A549 (cell line): ENCODE data around the gene PSMD6. TPM values are rescaled to one million over a fixed set of nuclear protein-coding genes. Genes with fewer than 3 reads are reported as not detected.

Experiments used
- ATAC-seq, 2 experiments: fragments of 200-7000 bp in 1 of 2; fragments of >200 bp in 1 of 2; cut with Nextera tagmentation in 1 of 2; cut with Tn5 transposase in 1 of 2; 3 replicates each; pipeline versions ENCODE4 v1.8.0 to v1.9.1; 2018 to 2020; ENCODE audit warnings: mild to moderate bottlenecking in 1 of 2, moderate library complexity in 1 of 2
- CTCF ChIA-PET: fragments of 300-600 bp; sonication (Branson Sonifier 250); formaldehyde crosslinking; extraction: SDS; loops from one replicate; lab custom pipeline; 2021; ENCODE audit warnings: antibody characterized with exemption, inconsistent platforms; lab: Yijun Ruan, JAX
- POLR2A ChIA-PET: fragments of 350-600 bp; formaldehyde crosslinking; extraction: SDS; loops from one replicate; lab custom pipeline; 2021; ENCODE audit warnings: antibody characterized with exemption, inconsistent platforms; lab: Yijun Ruan, JAX
- DNase-seq, 2 experiments: peaks; one replicate each; pipeline versions ENCODE4 v3.0.0 to v3.0.0-alpha.2; 2011 to 2016; ENCODE audit warnings: low read depth in 1 of 2, low spot score in 1 of 2
- FAIRE-seq: peaks from 2 replicates; lab custom pipeline; 2011; peaks lifted over from hg19 to GRCh38; lab: Jason Lieb, UNC
- H3K27ac ChIP-seq, 2 experiments: fragments of >200 bp; sonication (Bioruptor Twin); formaldehyde crosslinking; 3 replicates each; pipeline ENCODE4 v1.5.1; 2016 to 2017
- H3K4me1 ChIP-seq: fragments of >200 bp; sonication (Bioruptor Twin); formaldehyde crosslinking; 3 replicates; pipeline ENCODE4 v1.6.1; 2016
- H3K4me2 ChIP-seq: fragments of >200 bp; sonication (Bioruptor Twin); formaldehyde crosslinking; 3 replicates; pipeline ENCODE4 v1.6.1; 2016
- H3K4me3 ChIP-seq: fragments of >200 bp; sonication (Bioruptor Twin); formaldehyde crosslinking; 3 replicates; pipeline ENCODE4 v1.5.1; 2016
- H3K9me3 ChIP-seq: fragments of >200 bp; sonication (Bioruptor Twin); formaldehyde crosslinking; 3 replicates; pipeline ENCODE4 v1.6.1; 2016
- BHLHE40 ChIP-seq: IDR thresholded peaks from 2 replicates; pipeline ENCODE4 v1.6.1; 2012; ENCODE audit warnings: low read depth, low read length, inconsistent platforms
- CEBPB ChIP-seq, 2 experiments: fragments of >200 bp in 1 of 2; sonication (Bioruptor Twin) in 1 of 2; formaldehyde crosslinking in 1 of 2; IDR thresholded peaks; 2 replicates each; pipeline ENCODE4 v1.6.1; 2012 to 2016
- CHD2 ChIP-seq: fragments of 150-350 bp; IDR thresholded peaks from 2 replicates; pipeline ENCODE4 v1.6.1; 2014; ENCODE audit warnings: low read length; ENCODE audit not compliant: partially characterized antibody
- EHF ChIP-seq: fragments of 250-450 bp; sonication (Bioruptor Pico); IDR thresholded peaks from 2 replicates; pipeline ENCODE4 v1.5.0; 2020; ENCODE audit warnings: mild to moderate bottlenecking
- ESRRA ChIP-seq: fragments of 150-350 bp; IDR thresholded peaks from 2 replicates; pipeline ENCODE4 v1.6.1; 2014; ENCODE audit warnings: mild to moderate bottlenecking, low read length, borderline replicate concordance
- FOSL2 ChIP-seq, 2 experiments: fragments of 450-650 bp in 1 of 2; fragments of >200 bp in 1 of 2; sonication (Bioruptor Twin) in 1 of 2; formaldehyde crosslinking; IDR thresholded peaks; 2 replicates each; pipeline versions ENCODE4 v1.5.0 to v1.6.1; 2016 to 2020; ENCODE audit warnings: mild to moderate bottlenecking in 1 of 2, moderate library complexity in 1 of 2
- HDAC2 ChIP-seq: fragments of 200-600 bp; sonication (generic); IDR thresholded peaks from 2 replicates; pipeline ENCODE4 v1.6.1; 2016
- HOXB13 ChIP-seq: fragments of 250-450 bp; sonication (Bioruptor Pico); IDR thresholded peaks from 2 replicates; pipeline ENCODE4 v1.5.0; 2020; ENCODE audit warnings: low read depth, mild to moderate bottlenecking, moderate library complexity
- HOXB5 ChIP-seq: fragments of 250-450 bp; sonication (Bioruptor Pico); IDR thresholded peaks from 2 replicates; pipeline ENCODE4 v1.5.0; 2020; ENCODE audit warnings: mild to moderate bottlenecking, moderate library complexity
- JUN ChIP-seq, 2 experiments: fragments of >200 bp; sonication (Bioruptor Twin); formaldehyde crosslinking; IDR thresholded peaks; 2 replicates in 1 of 2; 3 replicates in 1 of 2; pipeline ENCODE4 v1.6.1; 2016 to 2017
- JUNB ChIP-seq: fragments of >200 bp; sonication (Bioruptor Twin); formaldehyde crosslinking; IDR thresholded peaks from 2 replicates; pipeline ENCODE4 v1.6.1; 2016
- KDM1A ChIP-seq: fragments of 200-600 bp; sonication (generic); IDR thresholded peaks from 2 replicates; pipeline ENCODE4 v1.6.1; 2016; ENCODE audit warnings: low read depth, mild to moderate bottlenecking
- KDM5A ChIP-seq: fragments of 200-600 bp; sonication (generic); IDR thresholded peaks from 2 replicates; pipeline ENCODE4 v1.6.1; 2016; ENCODE audit warnings: antibody characterized with exemption, mild to moderate bottlenecking
- MAFK ChIP-seq: fragments of 450-650 bp; IDR thresholded peaks from 2 replicates; pipeline ENCODE4 v1.6.1; 2014; ENCODE audit not compliant: partially characterized antibody
- NPAS2 ChIP-seq: fragments of 250-450 bp; sonication (Bioruptor Pico); IDR thresholded peaks from 2 replicates; pipeline ENCODE4 v1.8.0; 2022; ENCODE audit warnings: mild to moderate bottlenecking, moderate library complexity, borderline replicate concordance
- NR3C1 ChIP-seq: fragments of >200 bp; sonication (Bioruptor Twin); formaldehyde crosslinking; IDR thresholded peaks from 3 replicates; pipeline ENCODE4 v1.6.1; 2017
- POLR2AphosphoS2 ChIP-seq: conservative IDR thresholded peaks from 2 replicates; pipeline ENCODE4 v1.6.1; 2012; ENCODE audit warnings: low read length, improper control_type of control experiment, inconsistent platforms
- RAD21 ChIP-seq, 2 experiments: fragments of >200 bp in 1 of 2; sonication (Bioruptor Twin) in 1 of 2; formaldehyde crosslinking in 1 of 2; IDR thresholded peaks in 1 of 2; conservative IDR thresholded peaks in 1 of 2; 2 replicates in 1 of 2; 3 replicates in 1 of 2; pipeline ENCODE4 v1.6.1; 2012 to 2018; ENCODE audit warnings: inconsistent platforms in 1 of 2
- RCOR1 ChIP-seq: fragments of 150-350 bp; IDR thresholded peaks from 2 replicates; pipeline ENCODE4 v1.6.1; 2014; ENCODE audit warnings: antibody characterized with exemption, low read length, low read depth
- RNF2 ChIP-seq: fragments of 200-600 bp; sonication (generic); IDR thresholded peaks from 2 replicates; pipeline ENCODE4 v1.6.1; 2016; ENCODE audit warnings: low read depth, mild to moderate bottlenecking, antibody characterized with exemption, moderate library complexity, borderline replicate concordance
- SMC3 ChIP-seq: fragments of >200 bp; sonication (Bioruptor Twin); formaldehyde crosslinking; IDR thresholded peaks from 3 replicates; pipeline ENCODE4 v1.6.1; 2018; ENCODE audit warnings: inconsistent platforms
- SREBF2 ChIP-seq: fragments of 450-650 bp; IDR thresholded peaks from 2 replicates; pipeline ENCODE4 v1.6.1; 2014; ENCODE audit warnings: mild to moderate bottlenecking, moderate library complexity
- TFCP2L1 ChIP-seq: fragments of 250-450 bp; sonication (Bioruptor Pico); IDR thresholded peaks from 2 replicates; pipeline ENCODE4 v1.5.0; 2021; ENCODE audit warnings: mild to moderate bottlenecking
- TP53 ChIP-seq: fragments of 250-450 bp; sonication (Bioruptor Pico); IDR thresholded peaks from 2 replicates; pipeline ENCODE4 v1.5.0; 2021; ENCODE audit warnings: mild to moderate bottlenecking, moderate library complexity
- ZFP36 ChIP-seq: fragments of 450-650 bp; IDR thresholded peaks from 2 replicates; pipeline ENCODE4 v1.6.1; 2014; ENCODE audit warnings: borderline replicate concordance; ENCODE audit not compliant: partially characterized antibody
- ZNF302 ChIP-seq: fragments of 250-450 bp; sonication (Bioruptor Pico); IDR thresholded peaks from 2 replicates; pipeline ENCODE4 v1.9.0; 2021; ENCODE audit warnings: inconsistent platforms, mild to moderate bottlenecking, moderate library complexity
- ZSCAN20 ChIP-seq: fragments of 250-450 bp; sonication (Bioruptor Pico); IDR thresholded peaks from 2 replicates; pipeline ENCODE4 v1.8.0; 2022; ENCODE audit warnings: mild to moderate bottlenecking, moderate library complexity
- WGBS: methylation state at CpG from one replicate; pipeline ENCODE4 v1.1.6; 2017; ENCODE audit errors: missing lambda C conversion rate; 5-methylcytosine and 5-hydroxymethylcytosine counted together
- polyA minus RNA-seq: library from RNA; depleted of rRNA, polyadenylated mRNA; stranded (reverse); fragments of >200 nt; gene quantifications from 2 replicates; pipeline ENCODE4 v1.2.3, GENCODE V29; 2011; rRNA and poly(A)+ RNA removed
- polyA plus RNA-seq, 4 experiments: library from polyadenylated mRNA; depleted of rRNA in 3 of 4; stranded (reverse); fragments of >200 nt; fragmentation: RNase III in 1 of 4; extraction: RNeasy Plus Mini Kit Qiagen cat#74134 plus additional on column Dnase treatment in 1 of 4; gene quantifications; 2 replicates in 3 of 4; 3 replicates in 1 of 4; pipeline ENCODE4 v1.2.3, GENCODE V29; 2011 to 2017
- TF ChIP-seq, protein P1 (sequence below): IDR thresholded peaks from 2 replicates; pipeline ENCODE4 v1.6.1; 2012
- TF ChIP-seq, protein P2 (sequence below): fragments of 200-600 bp; sonication (generic); IDR thresholded peaks from 2 replicates; pipeline ENCODE4 v1.6.1; 2016; ENCODE audit warnings: antibody characterized with exemption, mild to moderate bottlenecking, moderate library complexity
- TF ChIP-seq, protein P3 (sequence below): IDR thresholded peaks from 2 replicates; pipeline ENCODE4 v1.6.1; 2012
- TF ChIP-seq, protein P4 (sequence below): fragments of 450-650 bp; IDR thresholded peaks from 2 replicates; pipeline ENCODE4 v1.6.1; 2014; ENCODE audit warnings: antibody characterized with exemption
- TF ChIP-seq, protein P5 (sequence below): fragments of >200 bp; sonication (Bioruptor Twin); formaldehyde crosslinking; IDR thresholded peaks from 2 replicates; pipeline ENCODE4 v1.6.1; 2016
- TF ChIP-seq, protein P6 (sequence below): fragments of 250-450 bp; sonication (Bioruptor Pico); IDR thresholded peaks from 2 replicates; pipeline ENCODE4 v1.5.0; 2021; ENCODE audit warnings: mild to moderate bottlenecking, moderate library complexity, borderline replicate concordance

The PSMD6 gene
- polyA plus RNA-seq (2011; rRNA removed) (53.8 and 76.8 TPM in 2 replicates), polyA plus RNA-seq (2017; fragmentation: RNase III; extraction: RNeasy Plus Mini Kit Qiagen cat#74134 plus additional on column Dnase treatment) (117 to 121 TPM (median 120 TPM) in 3 replicates), polyA minus RNA-seq (20.3 and 20.7 TPM in 2 replicates)
- 70.4 and 74.2 TPM in 2 replicates for polyA plus RNA-seq (2012; cell fraction: cytosol; rRNA removed)
- polyA plus RNA-seq (2012; cell fraction: nucleus; rRNA removed), result 43.2 and 51.1 TPM in 2 replicates

DNA sequence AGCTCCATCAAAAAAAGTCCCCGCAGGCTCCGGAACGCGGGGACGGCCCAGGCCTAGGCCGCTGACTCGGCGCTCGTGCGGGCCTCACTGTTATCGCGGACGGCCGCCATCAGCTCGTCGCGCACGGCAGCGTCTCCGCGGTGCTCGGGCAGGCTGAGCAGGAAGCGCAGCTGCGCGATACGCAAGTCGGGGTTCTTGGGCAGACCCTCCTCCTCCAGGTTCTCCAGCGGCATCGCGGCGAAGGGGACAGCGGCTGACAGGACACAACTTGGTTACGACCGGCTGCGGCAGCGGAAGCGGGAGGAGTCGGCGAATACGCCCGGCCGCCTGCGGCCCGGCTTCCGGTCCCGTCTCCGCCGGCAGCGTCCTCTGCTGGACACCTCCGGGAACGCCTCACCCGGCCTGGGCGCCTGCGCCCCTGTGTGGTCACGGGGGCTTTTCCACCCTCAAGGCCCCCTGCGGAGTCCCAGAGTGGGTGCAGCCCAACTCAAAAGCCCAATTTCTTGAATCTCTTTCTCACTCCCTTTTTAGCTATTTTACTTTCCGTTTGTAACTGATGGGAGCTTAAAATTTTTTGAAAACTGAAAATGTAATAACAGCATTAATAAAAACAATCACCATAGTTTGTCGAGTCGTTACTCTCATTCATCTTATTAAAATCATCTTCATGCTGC lies at the start of gene PSMD6:
PSMD6 (minus strand) TSS at position 308 of the 674 bp plus-strand sequence; CDS start at position 233, 75 bp downstream.
- POLR2A ChIA-PET, result interaction anchor here (0.6 kb wide), 1 partner anchor 429 kb away, joined by 3 read pairs; no protein-coding TSS in a partner anchor
- no peaks in the 10 kb centered on the region for H3K9me3 ChIP-seq
- peaks cover 10% of the 10 kb centered on the region; the same call in 2 of the 3 replicates for H3K4me1 ChIP-seq
- peak; percentile 96 to 97 for ATAC-seq
- peak within 1 kb of the TSS; percentile 92 for H3K4me3 ChIP-seq
- CTCF ChIA-PET, result interaction anchor here (0.6 to 3.3 kb wide), 29 partner anchors 8 to 461 kb away, joined by 3 to 15 read pairs (median 3); no protein-coding TSS in a partner anchor
- no peak for FAIRE-seq
- peak within 1 kb of the TSS; percentile 84 to 96 for H3K27ac ChIP-seq
- DNase-seq, result peak; percentile 54 to 85
- peak within 1 kb of the TSS; percentile 88 for H3K4me2 ChIP-seq
- WGBS, result 24% methylated on average over 6 of the region's 59 CpGs
- TF ChIP-seq, protein P1, sequence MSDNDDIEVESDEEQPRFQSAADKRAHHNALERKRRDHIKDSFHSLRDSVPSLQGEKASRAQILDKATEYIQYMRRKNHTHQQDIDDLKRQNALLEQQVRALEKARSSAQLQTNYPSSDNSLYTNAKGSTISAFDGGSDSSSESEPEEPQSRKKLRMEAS, result peak; percentile 60
- no peak for TF ChIP-seq SREBF2
- TF ChIP-seq, protein P2, sequence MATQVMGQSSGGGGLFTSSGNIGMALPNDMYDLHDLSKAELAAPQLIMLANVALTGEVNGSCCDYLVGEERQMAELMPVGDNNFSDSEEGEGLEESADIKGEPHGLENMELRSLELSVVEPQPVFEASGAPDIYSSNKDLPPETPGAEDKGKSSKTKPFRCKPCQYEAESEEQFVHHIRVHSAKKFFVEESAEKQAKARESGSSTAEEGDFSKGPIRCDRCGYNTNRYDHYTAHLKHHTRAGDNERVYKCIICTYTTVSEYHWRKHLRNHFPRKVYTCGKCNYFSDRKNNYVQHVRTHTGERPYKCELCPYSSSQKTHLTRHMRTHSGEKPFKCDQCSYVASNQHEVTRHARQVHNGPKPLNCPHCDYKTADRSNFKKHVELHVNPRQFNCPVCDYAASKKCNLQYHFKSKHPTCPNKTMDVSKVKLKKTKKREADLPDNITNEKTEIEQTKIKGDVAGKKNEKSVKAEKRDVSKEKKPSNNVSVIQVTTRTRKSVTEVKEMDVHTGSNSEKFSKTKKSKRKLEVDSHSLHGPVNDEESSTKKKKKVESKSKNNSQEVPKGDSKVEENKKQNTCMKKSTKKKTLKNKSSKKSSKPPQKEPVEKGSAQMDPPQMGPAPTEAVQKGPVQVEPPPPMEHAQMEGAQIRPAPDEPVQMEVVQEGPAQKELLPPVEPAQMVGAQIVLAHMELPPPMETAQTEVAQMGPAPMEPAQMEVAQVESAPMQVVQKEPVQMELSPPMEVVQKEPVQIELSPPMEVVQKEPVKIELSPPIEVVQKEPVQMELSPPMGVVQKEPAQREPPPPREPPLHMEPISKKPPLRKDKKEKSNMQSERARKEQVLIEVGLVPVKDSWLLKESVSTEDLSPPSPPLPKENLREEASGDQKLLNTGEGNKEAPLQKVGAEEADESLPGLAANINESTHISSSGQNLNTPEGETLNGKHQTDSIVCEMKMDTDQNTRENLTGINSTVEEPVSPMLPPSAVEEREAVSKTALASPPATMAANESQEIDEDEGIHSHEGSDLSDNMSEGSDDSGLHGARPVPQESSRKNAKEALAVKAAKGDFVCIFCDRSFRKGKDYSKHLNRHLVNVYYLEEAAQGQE, result 0 out of 2 replicates have a peak, but pooled peaks have one; percentile 26
- no peak for TF ChIP-seq ZFP36
- TF ChIP-seq CHD2, result no peak
- TF ChIP-seq, protein P3, sequence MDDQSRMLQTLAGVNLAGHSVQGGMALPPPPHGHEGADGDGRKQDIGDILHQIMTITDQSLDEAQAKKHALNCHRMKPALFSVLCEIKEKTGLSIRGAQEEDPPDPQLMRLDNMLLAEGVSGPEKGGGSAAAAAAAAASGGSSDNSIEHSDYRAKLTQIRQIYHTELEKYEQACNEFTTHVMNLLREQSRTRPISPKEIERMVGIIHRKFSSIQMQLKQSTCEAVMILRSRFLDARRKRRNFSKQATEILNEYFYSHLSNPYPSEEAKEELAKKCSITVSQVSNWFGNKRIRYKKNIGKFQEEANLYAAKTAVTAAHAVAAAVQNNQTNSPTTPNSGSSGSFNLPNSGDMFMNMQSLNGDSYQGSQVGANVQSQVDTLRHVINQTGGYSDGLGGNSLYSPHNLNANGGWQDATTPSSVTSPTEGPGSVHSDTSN, result no peak
- peak; percentile 36 to 62 for TF ChIP-seq RAD21 (conservative IDR thresholded peaks at IDR 0.05 in 1 of 2, IDR thresholded peaks at IDR 0.05 in 1 of 2)
- TF ChIP-seq ZSCAN20 (CRISPR knock-in tag), result no peak
- TF ChIP-seq SMC3, result peak; percentile 78
- TF ChIP-seq, protein P4, sequence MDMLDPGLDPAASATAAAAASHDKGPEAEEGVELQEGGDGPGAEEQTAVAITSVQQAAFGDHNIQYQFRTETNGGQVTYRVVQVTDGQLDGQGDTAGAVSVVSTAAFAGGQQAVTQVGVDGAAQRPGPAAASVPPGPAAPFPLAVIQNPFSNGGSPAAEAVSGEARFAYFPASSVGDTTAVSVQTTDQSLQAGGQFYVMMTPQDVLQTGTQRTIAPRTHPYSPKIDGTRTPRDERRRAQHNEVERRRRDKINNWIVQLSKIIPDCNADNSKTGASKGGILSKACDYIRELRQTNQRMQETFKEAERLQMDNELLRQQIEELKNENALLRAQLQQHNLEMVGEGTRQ, result peak; percentile 41; the same call in 1 of the 2 replicates
- peak; percentile 73 for TF ChIP-seq KDM5A
- no peak for TF ChIP-seq HOXB13 (CRISPR knock-in tag)
- TF ChIP-seq ESRRA, result no peak
- TF ChIP-seq MAFK, result peak; percentile 24
- no peak for TF ChIP-seq RCOR1
- no peak for TF ChIP-seq NR3C1
- no peak for TF ChIP-seq KDM1A
- TF ChIP-seq FOSL2 (IDR thresholded peaks at IDR 0.05), result no peak
- no peak for TF ChIP-seq FOSL2 (CRISPR knock-in tag; IDR thresholded peaks at IDR 0.05)
- TF ChIP-seq, protein P5, sequence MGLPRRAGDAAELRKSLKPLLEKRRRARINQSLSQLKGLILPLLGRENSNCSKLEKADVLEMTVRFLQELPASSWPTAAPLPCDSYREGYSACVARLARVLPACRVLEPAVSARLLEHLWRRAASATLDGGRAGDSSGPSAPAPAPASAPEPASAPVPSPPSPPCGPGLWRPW, result no peak
- TF ChIP-seq, protein P6, sequence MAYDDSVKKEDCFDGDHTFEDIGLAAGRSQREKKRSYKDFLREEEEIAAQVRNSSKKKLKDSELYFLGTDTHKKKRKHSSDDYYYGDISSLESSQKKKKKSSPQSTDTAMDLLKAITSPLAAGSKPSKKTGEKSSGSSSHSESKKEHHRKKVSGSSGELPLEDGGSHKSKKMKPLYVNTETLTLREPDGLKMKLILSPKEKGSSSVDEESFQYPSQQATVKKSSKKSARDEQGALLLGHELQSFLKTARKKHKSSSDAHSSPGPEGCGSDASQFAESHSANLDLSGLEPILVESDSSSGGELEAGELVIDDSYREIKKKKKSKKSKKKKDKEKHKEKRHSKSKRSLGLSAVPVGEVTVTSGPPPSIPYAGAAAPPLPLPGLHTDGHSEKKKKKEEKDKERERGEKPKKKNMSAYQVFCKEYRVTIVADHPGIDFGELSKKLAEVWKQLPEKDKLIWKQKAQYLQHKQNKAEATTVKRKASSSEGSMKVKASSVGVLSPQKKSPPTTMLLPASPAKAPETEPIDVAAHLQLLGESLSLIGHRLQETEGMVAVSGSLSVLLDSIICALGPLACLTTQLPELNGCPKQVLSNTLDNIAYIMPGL, result peak; percentile 48; the same call in 1 of the 2 replicates
- no peak for TF ChIP-seq POLR2AphosphoS2
- no peak for TF ChIP-seq RNF2
- TF ChIP-seq JUN (IDR thresholded peaks at IDR 0.05), result peak in 1 of 2 experiments; percentile 82; a peak in 3 of 5 replicates
- no peak for TF ChIP-seq TFCP2L1 (CRISPR knock-in tag)
- TF ChIP-seq NPAS2 (CRISPR knock-in tag), result no peak
- no peak for TF ChIP-seq BHLHE40
- no peak for TF ChIP-seq JUNB
- no peak for TF ChIP-seq TP53 (CRISPR knock-in tag)
- peak; percentile 57; the same call in 1 of the 2 replicates for TF ChIP-seq HOXB5
- TF ChIP-seq HDAC2, result no peak
- no peak for TF ChIP-seq CEBPB (IDR thresholded peaks at IDR 0.05)
- TF ChIP-seq ZNF302, result no peak
- no peak for TF ChIP-seq EHF (CRISPR knock-in tag)
